HG02763 (cell line): ENCODE data around the gene CYFIP1.
"Not testable (repeated sequence)": the region's sequence is repeated elsewhere in the genome, so short reads cannot be mapped to it uniquely, and the experiment has no call there.

Experiments used
- ATAC-seq: cut with Tn5 transposase; IDR thresholded peaks from one replicate; pipeline ENCODE4 v1.9.1; 2021; ENCODE audit warnings: mild to moderate bottlenecking, moderate library complexity; ENCODE audit not compliant: unreplicated experiment

CYFIP1 gene

DNA sequence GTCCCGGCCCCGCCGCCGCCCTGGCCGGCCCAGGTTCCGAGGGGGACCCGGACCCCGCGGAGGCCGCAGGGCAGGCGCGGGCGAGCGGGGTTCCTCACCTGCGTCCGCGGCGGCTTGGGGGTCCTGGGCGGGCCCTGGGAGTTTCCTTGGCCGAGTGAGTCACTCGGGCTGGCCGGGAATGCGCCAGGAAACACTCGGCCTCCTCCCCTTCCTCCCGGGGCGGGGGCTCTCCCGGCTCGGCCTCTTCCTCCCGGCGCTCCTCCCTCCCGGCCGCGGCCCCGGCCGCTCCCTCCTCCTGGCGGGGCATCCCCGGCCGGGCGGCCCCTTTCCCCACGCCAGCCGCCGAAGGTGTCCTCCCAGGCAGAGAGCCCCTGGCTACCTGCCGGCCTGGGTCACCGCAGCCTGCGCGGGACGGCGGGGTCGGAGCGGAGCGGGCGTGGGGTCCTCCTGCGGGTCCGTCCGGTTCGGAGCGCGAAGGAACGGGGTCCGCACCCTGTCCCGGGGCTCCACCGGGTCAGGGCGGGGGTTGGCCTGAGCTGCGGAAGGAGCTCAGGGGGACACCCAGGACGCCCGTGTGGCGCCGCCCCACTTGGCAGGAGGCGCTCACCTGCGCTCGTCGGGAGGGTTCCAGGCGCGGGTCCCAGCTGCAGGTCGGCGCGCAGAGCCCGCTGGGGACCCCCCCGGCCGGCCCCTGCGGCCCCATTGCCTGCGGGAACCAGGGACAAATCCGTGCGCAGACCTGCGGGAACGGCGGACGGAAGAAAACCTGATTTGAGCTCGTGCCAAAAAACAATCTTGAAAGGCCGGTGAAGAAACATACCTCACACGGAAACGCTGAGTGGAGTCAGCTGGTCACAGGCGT is at the start of gene CYFIP1:
Gene CYFIP1, minus strand, starts transcription at position 180 of the 862 bp plus-strand sequence. CDS start 33,083 bp downstream, outside the sequence.
- peak; percentile 72 for ATAC-seq

DNA sequence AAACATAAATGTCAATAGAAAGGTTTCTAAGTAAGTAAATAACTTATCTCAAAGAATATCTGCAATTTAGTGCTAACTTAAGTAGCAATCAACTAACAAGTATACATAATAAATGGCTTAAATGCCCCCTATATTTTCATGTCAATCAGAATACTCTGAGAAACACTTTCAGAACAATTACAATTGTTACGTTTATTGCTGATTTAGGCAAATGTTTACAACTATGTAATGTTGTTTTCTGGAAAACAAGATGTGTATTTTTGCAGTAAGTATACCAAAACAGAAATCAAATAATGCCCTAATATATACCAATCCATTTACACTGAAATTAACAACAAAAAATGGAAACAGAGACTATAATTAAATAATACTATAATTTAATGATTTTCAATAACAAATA is 46.0 kb upstream of the CYFIP1 start:
- ATAC-seq, result no peak

DNA sequence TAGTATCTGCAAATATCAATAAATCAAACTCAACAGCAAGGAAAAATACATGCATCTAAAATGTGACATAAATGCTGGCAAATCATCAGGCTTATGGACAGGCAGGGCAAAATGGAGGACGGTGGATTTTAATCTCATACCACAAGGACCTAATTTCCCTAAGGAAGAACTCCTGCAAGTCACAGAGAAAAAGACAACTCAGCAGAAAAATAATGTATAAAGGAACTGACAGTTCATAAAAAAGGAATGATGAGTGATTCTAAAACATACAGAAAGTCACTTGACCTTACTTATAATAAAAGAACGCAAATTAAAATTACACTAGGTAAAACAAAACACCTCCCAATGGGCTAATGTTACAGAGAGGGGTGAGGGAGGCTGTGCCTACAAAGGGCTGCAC is 42.0 kb upstream of the CYFIP1 start:
- no peak for ATAC-seq

DNA sequence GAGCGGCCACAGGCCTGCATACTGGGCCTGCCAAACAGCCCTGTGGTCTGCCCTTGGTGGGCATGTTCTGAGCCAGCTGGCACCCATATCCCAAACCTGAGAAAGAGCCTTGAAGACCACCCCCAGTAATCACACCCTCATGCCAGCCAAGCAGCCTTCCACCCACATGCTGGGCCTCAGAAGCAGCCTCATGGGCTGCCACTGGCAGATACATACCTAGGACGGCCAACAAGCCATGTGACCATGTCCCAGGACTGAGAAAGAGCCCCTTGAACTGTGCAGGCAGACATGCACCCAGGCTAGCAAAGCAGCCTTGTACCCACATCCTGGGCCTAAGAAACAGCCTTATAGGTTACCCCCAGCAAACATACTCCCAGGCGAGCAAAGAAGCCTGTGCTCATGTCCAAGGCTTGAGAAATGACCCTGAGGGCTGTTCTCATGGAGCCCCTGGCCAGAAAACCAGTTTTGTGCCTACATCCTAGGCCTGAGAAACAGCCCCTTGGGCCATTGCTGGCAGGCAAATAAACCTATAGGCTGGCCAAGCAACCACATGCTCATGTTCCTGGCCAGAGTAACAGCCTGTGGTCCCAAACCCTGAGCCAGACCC is 34.3 kb upstream of the CYFIP1 start:
- no peak for ATAC-seq

DNA sequence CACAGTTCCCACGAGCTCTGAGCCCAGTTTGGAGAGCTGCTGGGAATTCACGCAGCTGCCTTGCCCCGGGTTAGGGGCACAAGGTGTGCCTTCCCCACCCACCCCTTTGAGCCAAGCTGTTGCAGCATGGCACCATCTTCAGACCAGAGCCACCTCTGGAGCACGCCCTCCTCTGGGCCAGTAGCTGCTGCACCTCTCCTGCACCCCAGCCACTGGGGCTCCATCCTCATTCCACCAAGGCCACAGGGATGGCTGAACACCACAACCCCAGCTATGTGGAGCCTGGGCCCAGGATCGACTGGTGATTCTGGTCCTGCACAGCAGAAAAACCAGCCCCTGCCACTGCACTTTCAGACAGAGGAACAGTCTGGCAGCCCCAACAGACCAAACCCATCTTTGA is 33.5 kb upstream of the CYFIP1 start:
- no peak for ATAC-seq

DNA sequence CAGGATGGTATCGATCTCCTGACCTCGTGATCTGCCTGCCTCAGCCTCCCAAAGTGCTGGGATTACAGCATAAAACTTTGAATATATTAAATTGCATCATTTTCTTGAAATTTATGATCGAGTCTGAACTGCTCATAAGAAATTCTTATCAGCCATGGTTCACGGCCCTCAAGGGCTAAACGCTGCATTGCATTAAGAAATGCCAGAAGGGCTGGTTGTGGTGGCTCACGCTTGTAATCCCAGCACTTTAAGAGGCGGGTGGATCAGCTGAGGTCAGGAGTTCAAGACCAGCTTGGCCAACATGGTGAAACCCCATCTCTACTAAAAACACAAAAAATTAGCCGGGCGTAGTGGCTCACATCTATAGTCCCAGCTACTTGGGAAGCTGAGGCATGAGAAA is 32.4 kb upstream of the CYFIP1 start:
- ATAC-seq, result not testable (repeated sequence)

DNA sequence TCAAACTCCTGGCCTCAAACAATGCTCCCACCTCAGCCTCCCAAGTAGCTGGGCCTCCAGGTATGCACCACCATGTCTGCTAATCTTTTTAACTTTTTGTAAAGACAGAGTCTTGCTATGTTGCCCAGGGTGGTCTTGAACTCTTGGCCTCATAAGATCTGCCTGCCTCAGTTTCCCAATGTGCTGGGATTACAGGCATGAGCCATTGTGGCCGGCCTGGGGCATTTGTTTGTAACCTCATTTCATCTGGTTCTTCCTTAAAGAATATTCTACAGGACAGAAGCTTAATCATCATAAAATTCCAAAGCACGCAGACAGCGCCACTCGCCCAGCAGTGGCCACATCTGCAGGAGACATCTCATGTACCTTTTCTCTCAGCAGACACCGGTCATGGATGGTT is 23.6 kb upstream of the CYFIP1 start:
- ATAC-seq, result no peak

DNA sequence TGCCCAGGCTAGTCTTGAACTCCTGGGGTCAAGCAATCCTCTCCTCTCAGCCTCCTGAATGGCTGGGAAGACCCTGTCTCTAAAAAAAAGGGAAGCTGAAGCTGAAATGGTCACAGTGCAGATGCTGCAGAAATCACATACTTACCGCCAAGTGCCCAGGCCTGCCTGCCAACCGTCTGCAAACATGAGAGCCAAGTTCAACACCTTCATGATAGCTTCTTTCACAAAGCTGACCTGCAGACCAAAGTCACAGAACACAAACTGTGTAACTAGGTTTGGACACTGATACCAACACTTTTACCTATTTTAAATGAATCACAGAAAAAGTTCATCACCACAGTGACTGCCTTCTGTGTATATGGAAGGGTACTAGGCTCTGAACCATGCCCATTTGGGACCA is 22.8 kb upstream of the CYFIP1 start:
- ATAC-seq, result no peak

DNA sequence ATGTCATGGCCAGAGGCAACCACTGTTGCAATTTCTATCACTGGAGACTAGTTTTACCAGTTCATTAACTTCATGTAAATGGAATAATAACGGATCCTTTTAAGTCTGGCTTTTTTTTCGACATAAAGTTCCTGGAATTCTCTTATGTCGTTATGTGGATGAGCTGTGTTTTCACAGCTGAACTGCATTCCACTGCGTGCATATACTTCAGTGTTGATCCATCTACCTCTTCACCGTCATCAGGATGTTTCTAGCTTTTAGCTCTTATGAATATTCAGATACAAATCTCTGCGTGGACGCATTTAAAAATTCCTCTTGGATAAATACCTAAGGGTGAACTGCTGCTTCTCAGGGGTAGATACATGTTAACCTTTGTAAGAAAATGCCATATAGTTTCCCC is 15.6 kb upstream of the CYFIP1 start:
- no peak for ATAC-seq

DNA sequence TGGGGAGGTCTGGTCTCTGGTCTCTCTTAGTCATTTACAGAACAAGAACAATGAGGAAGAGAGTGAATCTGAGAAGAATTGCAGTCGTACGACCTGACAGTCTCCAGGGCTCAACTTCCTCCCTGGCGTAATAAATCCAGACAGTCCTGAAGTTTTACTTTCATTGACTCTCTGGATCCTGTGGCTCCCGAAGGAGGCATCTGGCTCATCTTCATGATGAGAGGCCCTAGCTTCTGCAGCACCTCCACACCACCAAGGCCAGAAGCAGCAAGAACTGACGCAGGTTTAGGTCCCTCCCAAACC is 11.8 kb upstream of the CYFIP1 start:
- no peak for ATAC-seq

DNA sequence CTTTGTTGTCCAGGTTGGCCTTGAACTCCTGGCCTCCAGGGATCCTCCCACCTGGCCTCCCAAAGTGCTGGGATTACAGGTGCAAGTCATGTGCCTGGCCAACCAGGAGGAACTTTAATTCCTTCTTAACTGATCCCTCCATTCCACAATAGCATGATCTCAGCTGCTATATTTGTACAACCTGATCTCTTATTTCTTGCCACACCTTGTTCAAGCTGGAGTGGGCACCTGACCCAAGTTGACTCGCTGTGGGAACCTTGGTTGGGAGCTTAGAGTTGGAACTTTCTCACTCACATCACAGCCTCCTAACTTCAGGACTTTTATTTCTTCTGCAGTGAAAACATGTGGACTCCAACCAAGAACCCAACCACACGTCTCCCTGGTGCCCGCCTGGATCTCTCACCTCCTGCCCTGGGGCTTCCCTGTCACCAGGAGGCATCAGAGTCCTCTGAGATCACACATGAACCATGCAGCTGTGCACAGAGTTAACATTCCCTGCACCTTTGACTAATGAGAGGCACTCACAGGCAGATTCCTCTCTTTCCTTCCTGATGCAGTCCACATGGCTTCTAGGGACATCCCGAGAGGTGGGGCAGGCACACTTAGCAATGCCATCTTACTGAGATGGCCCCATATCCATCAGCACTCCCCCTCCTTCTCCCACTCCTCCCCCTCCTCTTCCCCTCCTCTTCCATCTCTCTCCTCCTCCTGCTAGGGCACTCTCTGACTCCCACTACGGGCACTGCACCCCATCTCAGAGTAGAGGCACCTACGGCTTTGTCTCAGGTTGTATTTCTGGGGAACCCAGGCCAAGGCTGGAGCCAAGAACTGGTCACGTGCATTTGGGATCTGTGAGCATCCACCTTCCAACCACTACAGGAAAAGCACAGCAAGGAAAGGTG is 9.7 kb upstream of the CYFIP1 start:
- ATAC-seq, result no peak

DNA sequence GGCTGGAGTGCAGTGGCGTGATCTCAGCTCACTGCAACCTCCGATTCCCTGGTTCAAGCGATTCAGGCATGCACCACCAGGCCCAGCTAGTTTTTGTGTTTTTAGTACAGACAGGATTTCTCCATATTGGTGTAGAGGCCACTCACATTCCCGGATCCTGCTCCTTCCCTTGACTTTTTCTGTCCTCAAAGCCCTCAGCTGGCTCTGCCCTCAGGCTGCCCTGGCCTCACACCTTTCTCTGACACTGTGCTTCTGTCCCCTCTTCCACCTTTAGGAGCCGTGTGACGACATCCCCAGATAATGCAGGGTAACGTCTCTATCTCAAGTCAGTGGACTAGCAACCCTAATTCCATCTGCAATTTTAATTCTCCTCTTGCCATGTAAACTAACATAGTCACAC is 8.6 kb upstream of the CYFIP1 start:
- no peak for ATAC-seq

DNA sequence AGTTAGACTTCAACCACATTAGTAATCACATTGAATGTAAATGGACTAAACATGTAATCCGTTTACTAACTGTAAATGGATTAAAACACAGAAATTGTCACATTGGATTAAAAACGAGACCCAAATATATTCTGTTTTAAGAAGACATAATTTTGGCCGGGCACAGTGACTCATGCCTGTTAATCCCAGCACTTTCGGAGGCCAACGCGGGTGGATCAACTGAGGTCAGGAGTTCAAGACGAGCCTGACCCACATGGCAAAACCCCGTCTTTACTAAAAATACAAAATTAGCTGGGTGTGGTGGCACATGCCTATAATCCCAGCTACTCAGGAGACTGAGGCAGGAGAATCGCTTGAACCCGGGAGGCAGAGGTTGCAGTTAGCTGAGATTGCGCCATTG is 1.8 kb upstream of the CYFIP1 start:
- not testable (repeated sequence) for ATAC-seq

DNA sequence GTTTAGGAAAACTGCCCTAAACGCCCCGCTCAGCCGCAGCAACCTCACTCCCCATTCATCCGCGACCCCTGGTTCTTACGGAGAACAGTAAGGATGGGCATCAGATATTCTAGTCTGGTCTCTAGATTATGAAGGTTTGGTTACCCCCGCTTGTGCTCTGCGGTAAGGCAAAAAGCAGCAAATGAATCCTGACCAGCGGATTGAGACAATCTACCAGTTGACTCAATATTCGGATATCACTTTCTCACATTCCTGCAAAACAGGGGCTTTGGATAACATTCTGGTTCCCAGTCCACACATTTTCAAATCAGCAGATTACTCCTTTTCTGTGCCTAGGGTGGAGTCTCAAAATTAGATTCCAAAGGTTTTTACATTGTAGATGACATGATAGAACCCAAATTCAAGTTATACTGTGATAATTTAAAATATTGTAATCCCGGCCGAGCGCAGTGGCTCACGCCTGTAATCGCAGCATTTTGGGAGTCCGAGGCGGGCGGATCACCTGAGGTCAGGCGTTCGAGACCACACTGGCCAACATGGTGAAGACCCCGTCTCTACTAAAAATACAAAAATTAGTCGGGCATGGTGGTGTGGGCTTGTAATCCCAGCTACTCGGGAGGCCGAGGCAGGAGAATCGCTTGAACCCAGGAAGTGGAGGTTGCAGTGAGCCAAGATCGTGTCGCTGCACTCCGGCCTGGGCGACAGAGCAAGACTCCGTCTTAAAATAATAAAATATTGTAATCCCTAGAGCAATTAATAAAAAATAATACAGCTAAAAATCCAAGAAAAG is 1.1 kb upstream of the CYFIP1 start:
- ATAC-seq, result no peak

DNA sequence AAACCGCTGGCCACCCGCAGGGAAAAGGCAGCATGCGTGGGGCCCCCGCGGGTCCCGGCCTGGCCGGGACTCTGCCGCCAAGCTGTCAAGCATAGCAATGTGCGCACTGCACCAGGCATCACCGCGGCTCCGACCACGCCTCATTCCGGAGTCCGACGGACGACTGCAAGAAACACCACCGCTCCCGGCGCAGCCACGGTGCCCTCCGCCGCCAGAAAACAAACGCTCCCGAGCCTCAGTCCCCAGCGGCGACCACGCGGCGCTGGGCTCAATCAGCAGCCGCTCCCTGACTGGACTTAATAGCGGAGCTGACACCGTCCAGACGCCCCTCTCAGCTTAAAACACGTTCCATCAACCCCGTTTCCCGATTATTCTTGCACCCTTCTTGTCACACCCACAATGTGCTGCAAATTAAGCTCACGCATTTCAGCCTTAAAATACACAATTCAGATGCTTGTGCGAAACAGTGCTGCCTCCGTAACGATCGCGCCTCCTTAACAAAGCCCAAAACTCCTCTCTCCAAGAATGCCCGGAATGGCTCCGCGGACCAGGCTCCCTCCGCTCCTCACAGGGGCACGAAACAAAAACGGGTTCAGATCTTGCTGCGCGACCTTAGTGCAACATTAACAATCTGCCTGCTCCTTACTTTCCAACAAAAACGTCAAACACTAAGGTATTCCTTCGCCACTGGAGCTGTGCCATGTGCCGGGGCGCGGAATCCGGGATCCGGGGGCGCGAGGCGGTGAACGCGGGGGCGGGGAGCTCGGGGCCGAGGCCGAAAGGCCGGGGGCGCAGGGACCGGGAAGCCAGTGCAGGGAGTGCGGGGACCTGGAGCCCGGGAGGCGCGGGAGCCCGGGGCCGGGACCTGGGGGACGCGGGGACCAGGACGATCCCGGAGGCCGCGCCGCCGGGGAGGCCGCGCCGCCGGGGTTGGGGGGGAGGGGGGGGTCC is 655 bp downstream of the CYFIP1 start:
- peak; percentile 45 for ATAC-seq

DNA sequence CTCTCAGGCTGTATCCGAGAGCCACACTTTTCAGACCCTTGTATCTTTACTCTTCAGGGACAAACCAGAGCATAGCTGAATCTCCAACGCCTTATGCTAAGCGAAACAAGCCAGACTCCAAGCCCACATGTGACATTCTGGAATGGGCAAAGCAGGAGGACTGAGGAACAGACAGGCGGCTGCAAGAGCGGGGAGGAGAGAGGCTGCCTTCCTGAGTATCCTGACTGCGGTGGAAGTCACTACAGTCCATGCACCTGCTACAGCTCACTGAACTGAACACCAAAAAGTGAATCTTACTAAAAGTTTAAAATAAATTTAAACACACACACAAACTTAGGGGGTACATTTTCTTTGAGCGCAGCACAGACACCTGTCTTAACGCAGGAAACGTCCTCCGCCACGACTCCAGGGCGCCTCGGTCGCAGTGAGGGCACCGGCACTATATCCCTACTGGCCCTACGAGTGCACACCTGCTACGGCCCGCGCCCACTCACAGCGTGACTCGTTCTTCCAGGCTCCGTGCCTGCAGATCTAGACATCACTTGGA is 1.4 kb downstream of the CYFIP1 start:
- peak; percentile 27 for ATAC-seq

DNA sequence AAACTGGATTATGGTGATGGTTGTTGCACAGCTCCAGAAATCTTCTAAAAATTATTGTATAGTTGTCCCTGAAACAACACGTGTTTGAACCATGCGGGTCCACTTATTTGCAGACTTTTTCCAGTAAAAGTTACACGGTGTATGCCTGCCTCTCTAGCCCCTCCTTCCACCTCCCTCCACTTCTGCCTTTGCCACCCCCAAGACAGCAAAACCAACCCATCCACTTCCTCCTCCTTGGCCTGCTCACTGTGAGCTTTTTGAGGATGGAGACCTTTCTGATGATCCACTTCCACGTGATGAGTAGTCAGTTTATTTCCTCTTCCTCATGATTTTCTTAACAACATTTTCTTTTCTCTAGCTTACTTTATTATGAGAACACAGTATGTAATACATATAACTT is 5.4 kb downstream of the CYFIP1 start:
- ATAC-seq, result no peak

DNA sequence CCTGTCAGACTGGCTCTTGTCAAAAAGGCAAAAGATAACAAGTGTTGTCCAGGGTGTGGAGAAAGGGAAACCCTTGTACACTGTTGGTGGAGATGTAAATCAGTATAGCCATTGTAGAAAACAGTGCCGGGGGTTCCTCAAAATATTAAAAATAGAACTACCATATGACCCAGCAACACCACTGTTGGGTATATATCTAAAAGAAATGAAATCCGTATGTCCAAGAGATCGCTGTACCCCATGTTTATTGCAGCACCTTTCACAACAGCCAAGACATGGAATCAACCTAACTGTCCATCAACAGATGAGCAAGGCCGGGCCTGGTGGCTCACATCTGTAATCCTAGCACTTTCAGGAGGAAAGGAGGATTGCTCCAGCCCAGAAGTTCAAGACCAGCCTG is 6.2 kb downstream of the CYFIP1 start:
- no peak for ATAC-seq

DNA sequence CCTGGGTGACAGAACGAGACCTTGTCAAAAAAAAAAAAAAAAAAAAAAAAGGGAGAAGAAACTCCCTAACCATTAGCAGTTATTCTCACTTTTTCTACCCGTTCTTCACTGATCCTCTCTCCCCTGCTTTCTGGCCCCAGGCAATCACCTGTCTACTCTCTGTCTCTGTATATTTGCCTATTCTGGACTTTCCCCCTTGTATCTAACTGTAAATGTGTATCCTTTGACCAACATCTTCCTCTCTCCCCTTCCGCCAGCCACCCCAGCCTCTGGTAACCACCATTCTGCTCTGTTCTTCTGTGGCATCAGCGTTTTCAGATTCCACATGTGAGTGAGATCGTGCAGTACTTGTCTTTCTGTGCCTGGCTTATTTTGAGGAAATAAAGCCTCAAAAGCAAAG is 6.9 kb downstream of the CYFIP1 start:
- no peak for ATAC-seq

DNA sequence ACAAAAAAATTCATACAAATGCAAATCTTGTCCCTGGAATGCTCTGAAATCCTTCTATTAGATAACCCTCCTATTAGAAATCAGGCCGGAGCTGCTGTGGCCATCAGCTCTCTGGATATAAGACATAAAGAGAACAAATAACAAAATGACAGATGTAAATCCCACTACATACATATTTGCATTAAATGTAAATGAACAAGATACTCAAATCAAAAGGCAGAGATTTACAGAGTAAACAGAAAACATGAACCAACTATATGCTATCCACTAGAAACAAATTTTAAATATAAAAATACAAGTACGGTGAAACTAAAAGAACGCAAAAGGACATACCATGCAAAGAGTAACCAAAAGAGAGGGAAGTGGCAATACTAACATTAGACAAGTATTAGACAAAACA is 10.7 kb downstream of the CYFIP1 start:
- ATAC-seq, result no peak
